Omental fat pad (tissue), 4 donors: ENCODE measurements around the gene TAF4B. TPM values are rescaled to one million over a fixed set of nuclear protein-coding genes. Genes with fewer than 3 reads are reported as not detected.
"Not testable (repeated sequence)": the region's sequence is repeated elsewhere in the genome, so short reads cannot be mapped to it uniquely, and the experiment has no call there.

Experiments
- ATAC-seq: fragments of 150-250 bp; one replicate; pipeline ENCODE4 v1.9.1; 2016; ENCODE audit warnings: mild to moderate bottlenecking, moderate library complexity; ENCODE audit not compliant: low FRiP score
- DNase-seq: peaks from one replicate; pipeline ENCODE4 v3.0.0-alpha.2; 2019; ENCODE audit warnings: low spot score
- CTCF ChIP-seq, 3 donors: fragments of 450-650 bp; IDR thresholded peaks; one replicate each; pipeline ENCODE4 v1.5.1; 2016 to 2017; ENCODE audit warnings: antibody characterized with exemption in 3 of 3, mild to moderate bottlenecking in 3 of 3, moderate library complexity in 2 of 3
- total RNA-seq, 4 donors: library from RNA; depleted of rRNA; stranded (reverse); fragments of >200 nt; gene quantifications; one replicate each; pipeline ENCODE4 v1.1.0, GENCODE V29; 2016

TAF4B gene
- total RNA-seq, 4 donors from 2014 or later = 7.4 to 38.9 (median 14.9) TPM

GRCh38 chr18:26196605-26197004, 29.6 kb upstream of the TAF4B start:
- TF ChIP-seq CTCF (IDR thresholded peaks at IDR 0.05) = no peak
- no peak for DNase-seq

GRCh38 chr18:26202001-26202400, 24.2 kb upstream of the TAF4B start:
- DNase-seq, ATAC-seq: not testable (repeated sequence)

More at GRCh38 chr18:26196605-26197004, 29.6 kb upstream of the TAF4B start:
- ATAC-seq = no peak

GRCh38 chr18:26205318-26205717, 20.9 kb upstream of the TAF4B start:
- ATAC-seq (no peak), DNase-seq (no peak)
- no peak for TF ChIP-seq CTCF (IDR thresholded peaks at IDR 0.05)

- DNase-seq (no peak), ATAC-seq (no peak)
- TF ChIP-seq CTCF (IDR thresholded peaks at IDR 0.05) = no peak
Measured at GRCh38 chr18:26206488-26206887, 19.8 kb upstream of the TAF4B start.

GRCh38 chr18:26207937-26208336, 18.3 kb upstream of the TAF4B start:
- DNase-seq (no peak), ATAC-seq (no peak)
- no peak for TF ChIP-seq CTCF (IDR thresholded peaks at IDR 0.05)

- TF ChIP-seq CTCF (IDR thresholded peaks at IDR 0.05) = no peak
- no peak for ATAC-seq
- DNase-seq = no peak
Measured at GRCh38 chr18:26208977-26209376, 17.3 kb upstream of the TAF4B start.

- TF ChIP-seq CTCF (IDR thresholded peaks at IDR 0.05) = no peak
- ATAC-seq (no peak), DNase-seq (no peak)
Measured at GRCh38 chr18:26210147-26210546, 16.1 kb upstream of the TAF4B start.
